H1 (cell line): Measurements from ENCODE around the gene TP53I13. TPM values are rescaled to one million over a fixed set of nuclear protein-coding genes. Genes with fewer than 3 reads are reported as not detected.

ENCODE experiments used
- CTCF ChIA-PET: fragments of 300-600 bp; sonication (Branson Sonifier 250); formaldehyde crosslinking; loops from one replicate; lab custom pipeline; 2021; ENCODE audit not compliant: partially characterized antibody; lab: Charles Lee
- POLR2A ChIA-PET: fragments of 300-600 bp; sonication (Branson Sonifier 250); formaldehyde crosslinking; loops from one replicate; lab custom pipeline; 2021; ENCODE audit warnings: inconsistent platforms; ENCODE audit not compliant: partially characterized antibody; lab: Charles Lee
- DNase-seq, 2 experiments: peaks; one replicate each; pipeline versions ENCODE4 v3.0.0 to v3.0.0-alpha.2; 2010 to 2022; ENCODE audit warnings: low spot score in 2 of 2, low read depth in 1 of 2, mixed read lengths in 1 of 2
- FAIRE-seq: peaks from 2 replicates; lab custom pipeline; 2011; peaks lifted over from hg19 to GRCh38; lab: Jason Lieb, UNC
- H2AFZ ChIP-seq: 2 replicates; pipeline ENCODE4 v1.8.1; 2012; ENCODE audit warnings: low read length, inconsistent platforms
- H2AK5ac ChIP-seq: 2 replicates; pipeline ENCODE4 v1.6.1; 2013; ENCODE audit warnings: low read depth, low read length
- H2BK120ac ChIP-seq: replicated peaks from 2 replicates; pipeline ENCODE3; 2013; ENCODE audit warnings: low read depth, low read length, inconsistent platforms
- H2BK12ac ChIP-seq: 2 replicates; pipeline ENCODE4 v1.6.1; 2013; ENCODE audit warnings: low read depth, low read length
- H2BK15ac ChIP-seq: 2 replicates; pipeline ENCODE4 v1.6.1; 2013; ENCODE audit warnings: low read length
- H2BK20ac ChIP-seq: 2 replicates; pipeline ENCODE4 v1.6.1; 2013; ENCODE audit warnings: low read length
- H2BK5ac ChIP-seq: 2 replicates; pipeline ENCODE4 v1.6.1; 2013; ENCODE audit warnings: low read depth, low read length
- H3K14ac ChIP-seq: 2 replicates; pipeline ENCODE4 v1.6.1; 2013; ENCODE audit warnings: inconsistent platforms; ENCODE audit not compliant: insufficient read length
- H3K18ac ChIP-seq: 2 replicates; pipeline ENCODE4 v1.6.1; 2013; ENCODE audit warnings: low read length; ENCODE audit errors: extremely low read depth
- H3K23ac ChIP-seq: 2 replicates; pipeline ENCODE4 v1.6.1; 2013; ENCODE audit warnings: inconsistent platforms; ENCODE audit not compliant: insufficient read length
- H3K23me2 ChIP-seq: 2 replicates; pipeline ENCODE4 v1.6.1; 2013; ENCODE audit warnings: low read depth, low read length
- H3K27ac ChIP-seq: 2 replicates; pipeline ENCODE4 v1.6.1; 2011; ENCODE audit warnings: low read depth, low read length, inconsistent platforms
- H3K27me3 ChIP-seq, 4 experiments: replicated peaks in 1 of 4; 1 replicate in 1 of 4; 2 replicates in 3 of 4; pipeline versions ENCODE4 v1.6.1 to v1.8.1; 2011 to 2013; ENCODE audit warnings: low read length in 3 of 4, mild to moderate bottlenecking in 3 of 4, inconsistent platforms in 2 of 4, mixed read lengths in 2 of 4, moderate library complexity in 1 of 4; ENCODE audit not compliant: control insufficient read depth in 3 of 4, insufficient read depth in 3 of 4; ENCODE audit errors: extremely low read depth in 1 of 4
- H3K36me3 ChIP-seq, 4 experiments: 2 replicates each; pipeline versions ENCODE4 v1.6.1 to v1.8.1; 2011 to 2013; ENCODE audit warnings: mild to moderate bottlenecking in 4 of 4, low read length in 3 of 4, moderate library complexity in 2 of 4, control low read depth in 1 of 4, inconsistent platforms in 1 of 4; ENCODE audit not compliant: insufficient read depth in 4 of 4, control insufficient read depth in 2 of 4
- H3K4ac ChIP-seq: replicated peaks from 2 replicates; pipeline ENCODE3; 2013; ENCODE audit warnings: low read length, low read depth, mixed read lengths, inconsistent platforms; ENCODE audit not compliant: insufficient read length
- H3K4me1 ChIP-seq, 4 experiments: replicated peaks in 1 of 4; 1 replicate in 1 of 4; 2 replicates in 3 of 4; pipeline versions ENCODE4 v1.6.1 to v1.8.1; 2011 to 2013; ENCODE audit warnings: low read length in 3 of 4, inconsistent platforms in 2 of 4, mixed read lengths in 1 of 4; ENCODE audit not compliant: insufficient read depth in 4 of 4, control insufficient read depth in 3 of 4
- H3K4me2 ChIP-seq, 2 experiments: 2 replicates each; pipeline versions ENCODE4 v1.6.1 to v1.8.1; 2011 to 2013; ENCODE audit warnings: low read depth in 2 of 2, low read length in 2 of 2, control low read depth in 1 of 2, inconsistent platforms in 1 of 2, mild to moderate bottlenecking in 1 of 2; ENCODE audit not compliant: insufficient read depth in 1 of 2
- H3K4me3 ChIP-seq, 4 experiments: fragments of 200-600, 300-600 bp in 1 of 4; sonication (generic), shearing (Covaris generic), sonication (Bioruptor Twin) in 1 of 4; 2 replicates each; pipeline versions ENCODE4 v1.5.1 to v1.8.1; 2011 to 2016; ENCODE audit warnings: low read length in 4 of 4, low read depth in 3 of 4, control low read depth in 2 of 4, inconsistent platforms in 2 of 4, mild to moderate bottlenecking in 2 of 4, mixed read lengths in 1 of 4, moderate library complexity in 1 of 4; ENCODE audit not compliant: insufficient read depth in 2 of 4; ENCODE audit errors: extremely low read depth in 1 of 4
- H3K56ac ChIP-seq: replicated peaks from 2 replicates; pipeline ENCODE3; 2013; ENCODE audit warnings: low read depth, mild to moderate bottlenecking, mixed read lengths, low read length, inconsistent platforms; ENCODE audit not compliant: insufficient read length
- H3K79me1 ChIP-seq: 2 replicates; pipeline ENCODE4 v1.6.1; 2013; ENCODE audit warnings: low read depth, low read length, control low read depth
- H3K79me2 ChIP-seq, 2 experiments: 2 replicates each; pipeline versions ENCODE4 v1.6.1 to v1.8.1; 2012 to 2013; ENCODE audit warnings: low read length in 2 of 2, mild to moderate bottlenecking in 2 of 2, inconsistent platforms in 1 of 2; ENCODE audit not compliant: insufficient read depth in 2 of 2, control insufficient read depth in 1 of 2
- H3K9ac ChIP-seq, 4 experiments: replicated peaks in 1 of 4; 1 replicate in 1 of 4; 2 replicates in 3 of 4; pipeline versions ENCODE4 v1.6.1 to v1.8.1; 2011 to 2013; ENCODE audit warnings: low read depth in 3 of 4, low read length in 3 of 4, control low read depth in 2 of 4, mild to moderate bottlenecking in 2 of 4, moderate library complexity in 2 of 4, inconsistent platforms in 1 of 4; ENCODE audit errors: extremely low read depth in 1 of 4
- H3K9me3 ChIP-seq, 2 experiments: 2 replicates each; pipeline versions ENCODE4 v1.6.1 to v1.8.1; 2012 to 2013; ENCODE audit warnings: mild to moderate bottlenecking in 2 of 2, moderate library complexity in 2 of 2, control low read depth in 1 of 2, inconsistent platforms in 1 of 2, low read depth in 1 of 2, low read length in 1 of 2, mixed read lengths in 1 of 2; ENCODE audit not compliant: insufficient read depth in 2 of 2
- H4K20me1 ChIP-seq, 2 experiments: replicated peaks in 1 of 2; 2 replicates each; pipeline versions ENCODE3 to v1.8.1; 2011 to 2013; ENCODE audit warnings: inconsistent platforms in 2 of 2, low read length in 2 of 2, mild to moderate bottlenecking in 1 of 2; ENCODE audit not compliant: insufficient read depth in 2 of 2, control insufficient read depth in 1 of 2
- H4K5ac ChIP-seq: 2 replicates; pipeline ENCODE4 v1.6.1; 2013; ENCODE audit warnings: low read length, low read depth, mixed read lengths, inconsistent platforms; ENCODE audit not compliant: insufficient read length
- H4K8ac ChIP-seq: 2 replicates; pipeline ENCODE4 v1.8.0; 2013; ENCODE audit warnings: mild to moderate bottlenecking, moderate library complexity, low read length, inconsistent platforms; ENCODE audit not compliant: insufficient read depth; ENCODE audit errors: extremely low read depth
- H4K91ac ChIP-seq: replicated peaks from 2 replicates; pipeline ENCODE3; 2013; ENCODE audit warnings: low read length, mixed read lengths, inconsistent platforms; ENCODE audit not compliant: insufficient read length
- BACH1 ChIP-seq: IDR thresholded peaks from 2 replicates; pipeline ENCODE4 v1.6.1; 2012; ENCODE audit warnings: low read length, improper control_type of control experiment
- CEBPB ChIP-seq: IDR thresholded peaks from 2 replicates; pipeline ENCODE4 v1.6.1; 2012; ENCODE audit warnings: low read depth, low read length
- FOSL1 ChIP-seq: IDR thresholded peaks from 2 replicates; pipeline ENCODE4 v1.6.1; 2011; ENCODE audit warnings: mild to moderate bottlenecking, low read depth, low read length, moderate library complexity; ENCODE audit not compliant: insufficient read depth
- HDAC6 ChIP-seq: IDR thresholded peaks from one replicate; pipeline ENCODE4 v1.7.1; 2012; ENCODE audit warnings: low read depth, mild to moderate bottlenecking, inconsistent platforms, low read length, moderate library complexity
- KDM5A ChIP-seq: fragments of 200-600 bp; IDR thresholded peaks from 2 replicates; pipeline ENCODE4 v1.7.1; 2012; ENCODE audit warnings: mild to moderate bottlenecking, low read length, inconsistent platforms, mixed read lengths
- PHF8 ChIP-seq: fragments of 200-600 bp; sonication (generic); conservative IDR thresholded peaks from 2 replicates; pipeline ENCODE4 v1.7.1; 2012; ENCODE audit warnings: low read depth, mild to moderate bottlenecking, inconsistent platforms, low read length, moderate library complexity
- POLR2A ChIP-seq, 2 experiments: IDR thresholded peaks; 1 replicate in 1 of 2; 2 replicates in 1 of 2; pipeline ENCODE4 v1.6.1; 2011; ENCODE audit warnings: low read depth in 2 of 2, low read length in 2 of 2, mild to moderate bottlenecking in 2 of 2; ENCODE audit errors: control extremely low read depth in 1 of 2
- SIRT6 ChIP-seq: IDR thresholded peaks from one replicate; pipeline ENCODE4 v1.7.1; 2012; ENCODE audit warnings: low read length, inconsistent platforms
- TAF7 ChIP-seq: optimal IDR thresholded peaks from 2 replicates; pipeline ENCODE3; 2011; ENCODE audit warnings: low read depth, mild to moderate bottlenecking, inconsistent platforms, low read length, moderate library complexity, borderline replicate concordance
- TEAD4 ChIP-seq: IDR thresholded peaks from 2 replicates; pipeline ENCODE4 v1.6.1; 2012; ENCODE audit warnings: low read depth, low read length, inconsistent platforms, mixed read lengths
- YY1 ChIP-seq: IDR thresholded peaks from 2 replicates; pipeline ENCODE4 v1.6.1; 2011; ENCODE audit warnings: low read depth, mild to moderate bottlenecking, low read length
- WGBS, 2 experiments: shearing (Covaris generic) in 1 of 2; methylation state at CpG; one replicate each; pipeline versions ENCODE4 v1.1.6 to v1.1.7; 2013 to 2015; ENCODE audit warnings: low lambda C conversion rate in 2 of 2, mixed read lengths in 2 of 2, inconsistent platforms in 1 of 2, low coverage in 1 of 2, missing lambda C conversion rate in 1 of 2; ENCODE audit not compliant: insufficient replicate concordance in 2 of 2, insufficient coverage in 1 of 2, insufficient read length in 1 of 2; ENCODE audit errors: extremely low coverage in 1 of 2, missing lambda C conversion rate in 1 of 2; 5-methylcytosine and 5-hydroxymethylcytosine counted together
- polyA plus RNA-seq, 7 experiments: library from polyadenylated mRNA; depleted of rRNA in 3 of 7; stranded (reverse) in 5 of 7; unstranded in 2 of 7; fragments of >200 nt in 5 of 7; fragments of 200-250 nt in 2 of 7; gene quantifications; 1 replicate in 5 of 7; 2 replicates in 1 of 7; 4 replicates in 1 of 7; pipeline versions ENCODE4 v1.2.1 to v1.2.3, GENCODE V29; 2011 to 2013; ENCODE audit warnings: missing spikeins in 2 of 7, mixed read lengths in 2 of 7
- total RNA-seq: library from RNA; stranded (reverse); fragmentation: NEBNext Ultra II Directional; extraction: Animal tissue kit (Norgen Biotek cat#: 25700); gene quantifications from 2 replicates; pipeline ENCODE4 v1.2.1, GENCODE V29; 2021

TP53I13 gene
- total and polyA plus RNA-seq, 2 of the 8 experiments (the other 6 are each of a cell fraction or from before 2014, with no cell fraction given) = 22.4 to 35.7 TPM

DNA sequence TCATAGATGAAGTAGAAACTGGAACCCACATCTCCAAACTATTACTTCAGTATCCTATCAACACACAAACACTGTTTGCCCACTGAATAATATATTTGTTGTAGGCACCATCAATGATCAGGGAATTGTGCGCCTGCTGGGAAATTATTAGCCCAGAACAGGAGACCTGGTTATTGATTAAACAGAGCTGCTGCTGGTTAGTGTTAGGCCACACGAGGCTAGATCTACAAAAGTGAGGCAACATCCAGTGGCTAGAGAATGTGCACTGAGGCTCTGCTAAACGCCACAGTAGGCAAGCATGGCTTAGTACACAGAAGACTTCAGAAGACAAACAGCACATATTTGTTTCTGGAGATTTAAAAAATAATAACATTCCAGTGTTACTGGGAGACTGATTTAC is 12.7 kb upstream of the TP53I13 start:
- no peak overlapping the region for H2AK5ac ChIP-seq
- no peaks in the 10 kb centered on the region for H3K79me1 ChIP-seq
- H3K36me3 ChIP-seq = no peaks in the 10 kb centered on the region
- no peak overlapping the region for H3K9ac ChIP-seq
- no peak overlapping the region for H3K4me3 ChIP-seq
- no peak overlapping the region for H2BK15ac ChIP-seq
- H3K4me2 ChIP-seq = no peak overlapping the region
- no peaks in the 10 kb centered on the region for H4K20me1 ChIP-seq
- no peaks in the 10 kb centered on the region for H3K4me1 ChIP-seq
- no peak overlapping the region for H4K5ac ChIP-seq
- TF ChIP-seq CEBPB (no peak), PHF8 (no peak), BACH1 (no peak), YY1 (no peak), HDAC6 (no peak), KDM5A (no peak), FOSL1 (no peak), POLR2A (IDR thresholded peaks at IDR 0.05; ENCODE audit: control extremely low read depth in 1 of 2, low read depth in 2 of 2, low read length in 2 of 2) (no peak), SIRT6 (no peak), TAF7 (no peak), TEAD4 (no peak)
- TF ChIP-seq, all 59 proteins: peak for 0
- POLR2A ChIA-PET = interaction anchor here (0.9 kb wide), 1 partner anchor 17 kb away, joined by 3 read pairs; no protein-coding TSS in a partner anchor
- CTCF ChIA-PET = interaction anchor here (0.7 to 1.7 kb wide), 5 partner anchors 9 to 185 kb away, joined by 3 to 4 read pairs (median 3); no protein-coding TSS in a partner anchor
- Histone ChIP-seq H3K23ac (no peak overlapping the region), H3K79me2 (no peaks in the 10 kb centered on the region), H3K9me3 (no peaks in the 10 kb centered on the region), H3K56ac (no peak overlapping the region), H4K91ac (no peak overlapping the region), H2BK20ac (no peak overlapping the region), H3K4ac (no peak overlapping the region), H2AFZ (no peak overlapping the region), H3K27me3 (no peaks in the 10 kb centered on the region), H3K18ac (no peak overlapping the region), H2BK120ac (no peak overlapping the region), H3K23me2 (no peaks in the 10 kb centered on the region), H4K8ac (no peak overlapping the region), H3K14ac (no peak overlapping the region), H2BK5ac (no peak overlapping the region), H3K27ac (no peak overlapping the region), H2BK12ac (no peak overlapping the region)
- FAIRE-seq (no peak), DNase-seq (peak in 1 of 2 experiments; percentile 17)
- 86% methylated on average over 3 of the region's 3 CpGs; no CpG with 5 or more reads in 1 of the 2 experiments for WGBS, 2 experiments
